HG03442 (cell line): Measurements from ENCODE around the gene SHCBP1.
A peak's percentile ranks its signal among the peaks of the same experiment; 100 is the strongest.

ENCODE experiments used
- ATAC-seq: cut with Tn5 transposase; IDR thresholded peaks from one replicate; pipeline ENCODE4 v1.9.1; 2021; ENCODE audit warnings: mild to moderate bottlenecking, moderate library complexity; ENCODE audit not compliant: unreplicated experiment

SHCBP1 gene

DNA sequence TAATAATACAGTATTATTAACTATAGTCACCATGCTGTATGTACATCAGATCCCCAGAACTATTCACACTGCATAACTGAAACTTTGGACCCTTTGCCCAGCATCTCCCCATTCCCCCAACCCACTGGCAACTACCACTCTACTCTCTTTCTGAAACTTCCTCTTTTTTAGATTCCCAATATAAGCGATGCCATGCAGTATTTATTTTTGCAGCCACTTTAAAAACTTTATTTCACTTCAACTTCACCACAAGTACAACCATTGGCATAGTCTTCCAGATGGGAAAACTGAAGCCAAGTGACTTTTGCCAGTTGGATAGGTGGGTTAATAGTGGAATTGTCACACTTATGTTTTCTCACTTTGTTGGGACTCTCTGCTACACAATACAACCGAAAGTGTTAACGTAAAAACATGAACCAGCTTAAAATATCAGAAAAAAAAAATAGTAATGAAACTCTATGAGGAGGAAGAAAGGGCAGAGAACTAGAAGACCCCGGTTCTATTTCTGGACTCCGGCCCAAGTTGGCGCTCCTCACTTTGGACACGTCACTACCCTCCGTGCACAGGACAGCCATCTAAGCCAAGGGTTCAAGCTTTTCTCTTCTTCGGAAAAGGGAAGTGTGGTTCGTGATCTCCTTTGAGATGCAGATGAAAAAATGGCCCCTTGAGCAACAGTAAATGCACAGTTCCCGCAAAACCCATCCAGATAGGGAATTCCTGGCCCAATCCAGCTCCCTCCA, 743 bp downstream of the SHCBP1 start:
- no peak for ATAC-seq

DNA sequence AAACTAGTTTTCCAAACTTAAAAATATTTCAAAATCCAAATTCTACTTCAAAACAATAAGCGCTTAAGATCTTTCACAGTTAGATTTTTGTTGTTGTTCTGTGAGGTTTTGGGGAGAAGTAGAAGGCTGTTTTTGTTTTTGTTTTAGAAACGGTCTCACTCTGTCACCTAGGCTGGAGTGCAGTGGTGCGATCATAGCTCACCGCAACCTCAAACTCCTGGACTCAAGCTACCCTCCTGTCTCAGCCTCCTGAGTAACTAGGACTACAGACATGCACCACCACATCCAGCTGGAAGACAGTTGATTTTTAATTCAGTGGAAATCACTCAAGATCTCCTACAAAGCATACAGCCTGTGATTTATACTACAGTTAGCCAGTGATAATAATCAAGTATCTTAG, 2.7 kb downstream of the SHCBP1 start:
- peak; percentile 26 for ATAC-seq

DNA sequence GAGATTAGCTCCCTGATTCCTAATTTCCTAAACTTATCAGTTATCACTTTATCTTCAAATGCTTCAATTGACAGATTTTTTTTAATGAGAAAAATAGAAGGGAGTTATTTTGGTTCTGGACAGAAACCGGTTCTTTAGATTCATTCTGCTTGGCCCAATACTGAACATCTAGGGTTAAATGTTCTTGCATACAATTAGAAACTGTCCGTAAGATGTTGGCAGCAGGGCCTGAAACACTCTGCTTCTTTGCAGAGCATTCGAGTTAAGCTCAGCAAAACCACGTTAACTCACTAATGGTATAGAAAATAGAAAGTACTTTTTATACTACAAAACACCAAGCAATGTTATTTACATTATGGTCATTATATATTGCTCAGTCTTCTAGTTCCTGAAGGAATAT, 7.2 kb downstream of the SHCBP1 start:
- ATAC-seq: no peak

DNA sequence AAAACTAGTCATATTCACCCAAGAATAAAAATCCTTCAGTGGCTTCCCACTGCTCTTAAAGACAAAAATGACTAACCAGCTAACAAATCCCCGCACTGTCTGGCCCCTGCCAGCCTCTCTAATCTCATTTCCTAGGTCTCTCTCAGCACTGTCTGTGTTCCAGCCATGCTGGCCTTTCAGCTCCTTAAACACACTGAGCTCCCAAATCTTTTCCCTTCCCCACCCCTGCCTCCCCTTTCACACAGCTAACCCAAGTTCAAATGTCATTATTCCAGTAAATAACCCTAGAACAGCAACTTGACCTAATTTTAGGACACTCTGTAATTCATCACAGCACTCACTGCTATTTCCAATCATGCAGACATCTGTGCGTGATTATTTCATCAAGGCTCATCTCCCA, 7.8 kb downstream of the SHCBP1 start:
- ATAC-seq: no peak

DNA sequence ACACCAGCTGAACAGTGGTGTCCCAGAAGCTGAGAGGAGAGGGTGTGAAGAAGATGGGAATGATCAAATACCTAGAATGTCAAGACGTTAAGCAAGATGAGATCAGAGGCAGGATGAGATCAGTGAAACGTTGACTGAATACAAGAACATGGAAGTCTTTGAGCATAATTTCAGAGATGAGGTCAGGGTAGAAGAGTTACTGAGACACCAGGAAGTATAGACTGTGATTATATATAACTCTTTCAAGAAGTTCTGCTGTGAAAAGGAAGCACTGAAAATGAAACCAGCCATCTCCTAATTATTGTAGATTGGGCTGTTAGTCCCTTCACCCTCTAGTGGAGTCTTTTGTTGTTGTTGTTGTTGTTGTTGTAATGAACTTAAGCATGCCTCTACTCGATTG, 9.1 kb downstream of the SHCBP1 start:
- ATAC-seq: peak; percentile 67

DNA sequence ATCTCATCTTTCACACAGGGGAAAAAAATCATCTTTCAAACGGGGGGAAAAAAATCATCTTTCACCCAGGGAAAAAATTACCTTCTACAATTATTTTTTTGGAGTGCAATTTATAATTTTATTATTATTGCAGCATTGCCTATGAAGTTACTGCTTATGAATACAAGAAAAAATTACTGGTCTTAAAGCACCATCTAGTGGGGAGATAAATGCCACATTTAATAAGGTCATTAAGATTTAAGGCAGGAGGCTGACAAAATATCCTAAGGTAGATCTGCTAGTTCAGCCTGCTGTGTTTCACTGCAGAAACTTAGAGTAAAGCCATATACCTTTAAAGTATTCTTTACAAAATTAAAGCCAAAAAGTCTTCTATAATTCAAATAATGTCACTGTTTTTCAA, 13.7 kb downstream of the SHCBP1 start:
- ATAC-seq: no peak

DNA sequence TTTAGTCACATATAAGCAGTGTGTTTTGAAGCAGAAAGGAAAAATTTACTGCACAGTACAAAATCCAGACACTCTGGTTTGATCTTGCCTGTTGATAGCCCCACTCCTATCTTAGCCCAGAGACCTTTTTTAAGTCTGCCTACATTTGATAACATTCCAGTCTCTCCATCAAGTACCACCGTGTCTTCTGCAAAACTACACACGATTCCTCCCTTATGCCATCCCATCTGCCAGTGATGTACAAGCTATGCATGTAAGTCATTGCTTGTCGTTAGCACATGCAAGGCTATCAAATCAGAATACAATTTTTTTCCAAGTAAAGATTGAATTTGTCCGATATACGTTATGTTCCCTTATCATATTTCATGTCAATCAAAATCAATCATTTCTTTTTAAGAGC, 14.9 kb downstream of the SHCBP1 start:
- ATAC-seq: no peak

DNA sequence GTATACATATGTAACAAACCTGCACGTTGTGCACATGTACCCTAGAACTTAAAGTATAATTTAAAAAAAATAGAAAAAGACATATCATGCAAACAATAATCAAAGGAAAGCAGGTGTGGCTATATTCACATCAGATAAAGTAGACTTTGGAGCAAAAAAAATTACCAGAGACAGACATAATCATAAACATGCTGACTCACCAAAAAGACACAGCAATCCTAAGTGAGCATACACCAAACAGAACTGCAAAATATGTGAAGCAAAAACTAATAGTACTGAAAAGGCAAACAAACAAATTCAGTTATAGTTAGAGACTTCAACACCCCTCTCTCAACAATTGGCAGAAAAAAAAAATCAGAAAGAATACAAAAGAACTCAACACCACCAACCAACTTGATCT, 29.9 kb downstream of the SHCBP1 start:
- no peak for ATAC-seq

DNA sequence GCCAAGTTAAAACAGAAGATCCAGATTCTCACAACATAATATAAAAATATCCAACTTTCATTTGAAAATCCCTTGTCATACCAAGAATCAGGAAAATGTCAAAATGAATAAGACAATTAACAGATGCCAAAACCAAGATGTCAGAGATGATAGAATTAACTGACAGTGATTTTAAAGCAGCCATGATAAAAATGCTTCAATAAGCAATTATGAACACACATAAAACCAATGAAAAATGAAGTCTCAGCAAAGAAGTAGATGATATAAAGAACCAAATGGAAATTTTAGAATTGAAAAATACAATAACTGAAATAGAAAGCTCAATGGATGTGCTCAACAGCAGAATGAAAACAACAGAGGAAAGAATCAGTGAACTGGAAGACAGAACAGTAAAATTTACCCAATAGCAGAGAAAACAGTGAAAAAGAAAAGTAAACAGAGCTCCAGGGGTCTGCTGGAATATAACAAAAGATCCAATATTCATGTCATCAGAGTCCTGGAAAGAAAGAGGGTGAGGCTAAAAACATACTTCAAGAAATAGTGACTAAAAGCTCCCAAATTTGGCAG, 35.1 kb downstream of the SHCBP1 start:
- no peak for ATAC-seq

DNA sequence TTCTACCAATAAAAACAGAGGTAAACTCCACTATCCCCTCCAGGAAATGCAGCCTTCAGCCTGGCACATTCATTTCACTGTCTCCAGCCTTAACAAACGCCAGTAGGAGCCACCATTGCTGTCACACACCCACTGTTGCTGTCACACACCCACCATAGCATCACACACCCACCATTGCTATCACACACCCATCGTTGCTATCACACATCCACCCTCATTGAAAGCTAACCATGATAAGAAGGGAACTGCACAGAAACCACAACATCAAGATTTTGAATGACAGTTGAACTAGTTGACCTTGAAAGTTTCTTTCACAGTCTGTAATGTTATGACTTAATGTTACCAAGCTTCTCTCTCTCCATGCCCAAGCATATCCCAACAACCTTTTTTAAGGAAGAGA, 38.1 kb downstream of the SHCBP1 start:
- no peak for ATAC-seq

DNA sequence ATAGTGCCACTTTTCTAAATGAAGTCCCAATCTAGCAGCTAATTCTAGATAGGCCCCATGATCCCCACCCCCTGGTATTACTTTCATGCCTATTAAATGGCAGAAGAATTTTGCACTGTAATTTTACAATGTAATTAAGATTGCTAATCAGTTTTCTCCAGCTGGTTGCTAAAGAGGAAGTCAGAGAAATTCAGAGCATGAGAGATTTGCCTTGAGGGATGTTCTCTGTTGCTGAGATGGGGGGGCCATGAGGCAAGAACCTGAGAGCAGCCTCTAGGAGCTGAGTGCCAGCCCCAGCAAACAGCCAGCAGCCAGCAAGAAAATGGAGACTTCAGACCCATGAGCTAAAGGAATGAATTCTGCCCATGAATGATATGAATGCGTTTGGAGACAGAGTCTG, 38.9 kb downstream of the SHCBP1 start:
- no peak for ATAC-seq

DNA sequence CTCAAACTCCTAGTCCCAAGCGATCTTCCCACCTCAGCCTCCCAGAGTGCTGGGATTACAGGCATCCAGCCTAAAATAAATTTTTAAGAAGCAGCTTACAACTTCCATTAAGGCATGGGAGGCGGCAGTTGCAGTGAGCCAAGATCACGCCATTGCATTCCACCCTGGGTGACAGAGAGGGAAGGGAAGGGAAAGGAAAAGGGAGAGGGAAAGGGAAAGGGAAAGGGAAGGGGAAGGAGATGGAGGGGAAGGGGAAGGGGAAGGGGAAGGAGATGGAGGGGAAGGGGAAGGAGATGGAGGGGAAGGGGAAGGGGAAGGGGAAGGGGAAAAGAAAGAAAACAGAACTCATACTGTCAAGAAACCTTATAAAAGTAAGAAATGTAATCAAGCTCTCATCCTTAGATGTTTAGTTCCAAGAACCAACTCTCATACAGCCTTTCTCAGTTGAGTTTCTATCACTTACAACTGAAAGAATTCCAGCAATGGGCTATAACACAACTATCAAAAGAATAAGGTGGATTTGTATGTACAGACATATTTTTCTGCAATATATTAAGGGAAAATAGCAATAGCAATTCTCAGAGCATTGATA, 43.1 kb downstream of the SHCBP1 start:
- no peak for ATAC-seq

DNA sequence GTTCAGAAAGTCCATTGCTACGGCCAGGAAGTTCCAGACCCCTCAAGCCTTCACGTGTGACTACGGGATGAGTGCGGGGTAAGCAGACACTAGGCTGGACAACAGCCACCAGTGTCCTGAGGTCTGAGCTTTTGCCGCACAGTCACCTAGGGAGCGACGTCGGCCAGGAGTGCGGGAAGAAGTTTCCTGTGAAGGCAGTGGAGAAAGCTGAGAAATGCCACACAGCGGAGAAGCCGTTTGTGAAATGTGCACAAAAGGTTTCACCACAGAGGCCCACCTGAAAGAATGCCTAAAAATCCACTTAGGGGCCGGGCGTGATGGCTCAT, 47.4 kb downstream of the SHCBP1 start:
- no peak for ATAC-seq

DNA sequence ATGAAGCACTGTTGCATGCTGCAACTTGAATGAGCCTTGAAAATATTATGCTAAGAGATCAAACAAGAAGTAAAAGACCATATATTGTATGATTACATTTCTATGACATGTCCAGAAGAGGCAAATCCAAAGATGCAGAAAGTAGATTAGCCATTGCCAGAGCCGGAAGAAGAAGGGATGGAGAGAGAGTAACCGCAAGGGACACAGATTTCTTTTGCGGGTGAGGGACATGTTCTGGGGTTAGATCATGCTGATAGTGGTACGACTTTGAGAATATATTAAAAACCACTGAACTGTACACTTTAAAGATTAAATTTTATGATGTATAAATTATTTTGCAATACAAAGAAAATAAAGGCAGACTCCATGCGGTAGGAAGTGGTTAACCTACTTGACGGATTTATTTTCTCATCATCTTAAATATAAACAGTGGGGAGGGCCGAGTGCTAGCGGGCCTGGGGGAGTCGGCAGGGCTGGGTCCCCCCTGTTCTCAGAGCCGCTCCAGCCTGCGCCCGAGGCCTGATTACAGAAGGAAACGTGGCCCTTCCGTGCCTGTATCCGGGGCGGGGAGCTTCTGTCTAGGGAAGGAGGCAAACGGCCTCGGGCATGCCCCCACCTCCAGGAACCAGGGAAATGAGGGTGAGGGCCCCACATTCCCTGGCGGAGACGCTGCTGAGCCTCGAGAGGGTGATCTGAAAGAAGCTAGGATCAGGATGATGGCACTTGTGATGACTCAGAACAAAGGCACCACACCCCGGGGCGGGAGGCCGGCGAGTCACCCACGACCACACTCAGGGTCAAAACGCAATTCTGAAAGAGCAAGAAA, 48.0 kb downstream of the SHCBP1 start:
- ATAC-seq: no peak

DNA sequence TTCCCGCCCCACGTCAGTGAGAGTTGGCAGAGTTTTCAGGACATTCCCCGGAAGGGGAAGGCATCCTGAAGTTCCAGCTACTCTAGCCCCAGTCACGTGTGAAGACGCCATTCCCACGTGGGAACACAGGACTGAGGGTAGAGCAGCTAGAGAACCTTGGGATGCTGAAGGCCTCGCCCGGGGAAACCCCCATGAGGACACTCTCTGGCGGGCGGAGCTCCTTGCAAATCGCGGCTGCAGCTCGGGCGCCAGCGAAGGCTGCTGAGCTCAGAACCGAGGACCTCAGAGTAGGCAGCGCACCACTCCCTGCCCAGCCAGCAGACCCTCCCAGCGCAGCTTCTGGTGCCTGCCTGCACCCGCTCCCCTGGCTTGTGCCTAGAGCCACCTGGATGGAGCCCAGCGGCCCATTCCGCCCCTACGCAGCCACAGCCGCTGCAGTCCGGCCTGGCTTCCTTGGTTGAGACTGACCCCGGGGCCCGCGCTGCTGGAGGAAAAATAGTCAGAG, 51.9 kb downstream of the SHCBP1 start:
- ATAC-seq: no peak

DNA sequence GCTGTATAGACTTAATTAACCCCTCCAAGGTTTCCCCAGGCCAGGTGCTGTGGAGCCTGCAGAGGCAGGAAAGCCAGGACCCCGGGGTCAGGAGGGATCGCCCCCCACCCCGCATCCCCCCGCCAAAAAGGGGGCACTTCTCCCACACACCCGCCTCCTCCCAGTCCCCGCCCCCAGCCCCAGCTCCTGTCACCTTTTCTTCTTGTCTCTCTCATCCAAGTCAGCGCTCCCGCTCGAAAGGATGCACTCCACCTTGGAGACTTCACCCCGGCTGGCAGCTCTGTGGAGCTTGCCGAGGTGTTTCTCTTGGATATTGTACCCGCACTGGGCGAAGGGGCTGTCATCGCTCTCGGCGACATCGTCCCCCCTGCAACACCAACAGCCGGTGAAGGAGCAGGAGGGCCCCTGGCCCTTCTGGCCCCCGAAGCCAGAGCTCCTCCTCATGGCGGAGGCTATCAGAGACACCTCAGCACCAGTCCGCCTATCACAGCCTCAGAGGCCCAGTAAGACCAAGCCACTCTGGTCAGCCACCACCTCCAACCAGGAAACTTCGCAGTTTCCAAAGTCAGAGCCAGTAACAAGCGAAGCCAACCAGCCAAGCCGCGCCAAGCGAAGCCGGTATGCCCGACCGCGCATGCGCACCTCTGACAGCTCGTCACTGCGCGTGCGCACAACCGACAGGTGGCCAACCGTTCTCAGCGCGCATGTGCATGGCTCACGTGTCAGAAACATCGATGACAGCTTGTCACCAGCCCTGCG, 52.5 kb downstream of the SHCBP1 start:
- no peak for ATAC-seq

DNA sequence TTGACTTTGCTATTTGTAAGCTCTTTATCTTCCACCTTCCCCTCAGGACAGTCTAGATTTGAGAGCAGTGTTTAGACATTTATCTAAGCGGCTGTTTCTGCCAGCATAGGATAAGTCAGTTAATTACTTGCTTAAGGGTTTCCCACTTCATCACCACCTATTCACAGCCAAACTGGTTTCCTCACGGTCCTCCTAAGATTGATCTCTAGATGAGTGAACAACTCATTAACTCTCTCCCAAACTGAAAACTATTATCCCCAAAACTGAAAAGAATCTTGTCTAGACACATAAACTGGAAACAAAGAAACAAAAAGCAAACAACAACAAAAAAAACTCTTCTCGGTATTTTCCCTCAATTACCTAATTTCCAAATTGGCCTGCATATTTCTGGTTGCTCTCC, 58.2 kb downstream of the SHCBP1 start:
- ATAC-seq: no peak

DNA sequence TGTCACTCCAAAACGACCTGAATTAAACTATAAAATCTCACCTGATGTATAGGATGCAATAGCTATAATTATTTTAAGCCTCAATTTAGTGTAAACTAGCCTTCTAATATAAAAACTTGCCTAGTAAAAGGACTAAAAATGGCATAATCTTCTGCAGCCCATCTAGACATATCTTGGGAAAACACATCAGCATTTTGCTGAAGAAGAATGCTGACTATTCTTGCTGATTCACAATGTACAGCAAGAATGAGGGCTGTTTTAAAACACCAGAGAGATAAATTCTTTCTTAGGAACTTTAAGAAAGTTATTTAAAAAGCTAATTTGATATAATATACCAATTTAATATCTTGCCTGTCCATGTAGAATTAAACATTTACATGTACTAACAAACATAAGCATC, 63.2 kb downstream of the SHCBP1 start:
- no peak for ATAC-seq

DNA sequence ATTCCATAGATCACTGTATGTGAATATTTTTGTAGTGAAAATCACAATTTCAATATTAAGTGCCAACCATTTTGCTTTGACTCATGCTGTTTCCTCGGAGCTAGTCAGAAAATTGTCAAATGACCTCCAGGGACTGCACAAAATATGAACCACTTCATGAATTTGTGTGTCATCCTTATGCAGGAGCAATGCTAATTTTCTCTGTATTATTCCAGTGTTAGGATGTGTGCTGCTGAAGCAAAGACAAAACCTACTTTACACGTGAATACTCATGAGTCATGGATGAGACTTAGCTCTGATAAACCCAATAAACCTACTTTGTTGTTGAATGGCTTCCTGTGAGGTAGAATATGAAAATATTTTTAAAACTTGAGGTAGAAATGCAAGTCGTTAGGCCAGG, 65.2 kb downstream of the SHCBP1 start:
- ATAC-seq: no peak

DNA sequence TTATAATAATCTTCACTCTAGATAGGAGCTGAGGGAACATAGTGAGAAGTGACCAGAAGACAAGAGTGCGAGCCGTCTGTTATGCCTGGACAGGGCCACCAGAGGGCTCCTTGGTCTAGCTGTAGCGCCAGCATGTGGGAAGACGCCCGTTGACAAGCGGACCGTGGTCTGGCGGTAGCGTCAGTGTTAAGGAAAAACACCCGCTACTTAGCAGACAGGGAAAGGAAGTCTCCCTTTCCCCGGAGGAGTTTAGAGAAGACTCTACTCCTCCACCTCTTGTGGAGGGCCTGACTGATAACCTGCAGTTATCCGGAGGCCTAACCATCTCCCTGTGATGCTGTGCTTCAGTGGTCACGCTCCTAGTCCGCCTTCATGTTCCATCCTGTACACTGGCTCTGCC, 66.7 kb downstream of the SHCBP1 start:
- ATAC-seq: peak; percentile 71

DNA sequence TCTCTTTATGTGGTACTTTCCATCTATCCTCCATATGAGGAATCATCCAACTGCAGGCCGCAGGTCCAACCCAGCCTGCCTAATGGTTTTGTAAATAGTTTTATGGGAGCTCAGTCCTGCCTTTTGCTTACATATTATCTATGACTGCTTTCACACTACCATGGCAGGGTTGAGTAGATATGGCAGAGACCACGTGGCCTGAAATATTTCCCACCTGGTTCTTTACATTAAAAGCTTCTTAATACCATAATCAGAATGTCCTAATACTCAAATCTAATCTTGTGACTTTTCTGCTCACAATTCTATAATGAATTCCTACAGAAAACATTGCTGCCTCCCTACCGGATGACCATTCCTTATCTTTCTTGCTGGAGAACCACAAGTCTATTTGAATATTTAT, 71.7 kb downstream of the SHCBP1 start:
- no peak for ATAC-seq
